OCI-LY3 (cell line): ENCODE measurements around the gene ALDH1L1.

Experiments used
- EZH2phosphoT487 ChIP-seq: fragments of 200-600 bp; shearing (Covaris generic); IDR thresholded peaks from 2 replicates; pipeline ENCODE4 v1.6.1; 2018; ENCODE audit warnings: antibody characterized with exemption, mixed run types, low read depth
- TF ChIP-seq, protein P1 (sequence below): fragments of 200-600, 300-600 bp; sonication (generic); IDR thresholded peaks from 2 replicates; pipeline ENCODE4 v1.5.1; 2014; ENCODE audit warnings: antibody characterized with exemption, low read length, low read depth

DNA sequence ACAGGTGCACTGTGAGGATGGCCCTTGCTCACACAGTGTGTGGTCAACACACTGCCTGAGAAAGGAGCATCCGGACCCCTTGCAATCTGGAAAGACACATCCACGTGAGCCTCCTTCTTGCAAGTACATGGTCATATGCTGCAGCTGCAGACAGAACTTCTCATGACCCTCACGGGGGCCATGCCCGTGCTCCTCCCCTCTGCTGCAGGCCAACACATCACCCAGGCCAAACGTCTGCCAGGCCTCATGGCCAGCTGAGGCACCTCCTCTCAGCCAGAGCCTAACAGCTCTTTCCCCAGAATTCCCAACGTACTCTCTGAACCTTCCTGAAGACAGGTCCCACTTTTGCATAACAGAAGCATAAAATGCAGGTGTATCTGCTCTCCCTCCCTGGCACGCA lies 121.7 kb downstream of the ALDH1L1 start:
- TF ChIP-seq, protein P1, sequence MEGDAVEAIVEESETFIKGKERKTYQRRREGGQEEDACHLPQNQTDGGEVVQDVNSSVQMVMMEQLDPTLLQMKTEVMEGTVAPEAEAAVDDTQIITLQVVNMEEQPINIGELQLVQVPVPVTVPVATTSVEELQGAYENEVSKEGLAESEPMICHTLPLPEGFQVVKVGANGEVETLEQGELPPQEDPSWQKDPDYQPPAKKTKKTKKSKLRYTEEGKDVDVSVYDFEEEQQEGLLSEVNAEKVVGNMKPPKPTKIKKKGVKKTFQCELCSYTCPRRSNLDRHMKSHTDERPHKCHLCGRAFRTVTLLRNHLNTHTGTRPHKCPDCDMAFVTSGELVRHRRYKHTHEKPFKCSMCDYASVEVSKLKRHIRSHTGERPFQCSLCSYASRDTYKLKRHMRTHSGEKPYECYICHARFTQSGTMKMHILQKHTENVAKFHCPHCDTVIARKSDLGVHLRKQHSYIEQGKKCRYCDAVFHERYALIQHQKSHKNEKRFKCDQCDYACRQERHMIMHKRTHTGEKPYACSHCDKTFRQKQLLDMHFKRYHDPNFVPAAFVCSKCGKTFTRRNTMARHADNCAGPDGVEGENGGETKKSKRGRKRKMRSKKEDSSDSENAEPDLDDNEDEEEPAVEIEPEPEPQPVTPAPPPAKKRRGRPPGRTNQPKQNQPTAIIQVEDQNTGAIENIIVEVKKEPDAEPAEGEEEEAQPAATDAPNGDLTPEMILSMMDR, result no peak
- no peak for TF ChIP-seq EZH2phosphoT487
